ENCODE results near the gene FAM124A. TPM values are rescaled to one million over a fixed set of nuclear protein-coding genes. Genes with fewer than 3 reads are reported as not detected.

Gene FAM124A
- total and polyA plus RNA-seq, 2 of the 8 experiments (the other 6 are each of a cell fraction or from before 2014, with no cell fraction given) = 40.7 to 49.9 TPM

DNA sequence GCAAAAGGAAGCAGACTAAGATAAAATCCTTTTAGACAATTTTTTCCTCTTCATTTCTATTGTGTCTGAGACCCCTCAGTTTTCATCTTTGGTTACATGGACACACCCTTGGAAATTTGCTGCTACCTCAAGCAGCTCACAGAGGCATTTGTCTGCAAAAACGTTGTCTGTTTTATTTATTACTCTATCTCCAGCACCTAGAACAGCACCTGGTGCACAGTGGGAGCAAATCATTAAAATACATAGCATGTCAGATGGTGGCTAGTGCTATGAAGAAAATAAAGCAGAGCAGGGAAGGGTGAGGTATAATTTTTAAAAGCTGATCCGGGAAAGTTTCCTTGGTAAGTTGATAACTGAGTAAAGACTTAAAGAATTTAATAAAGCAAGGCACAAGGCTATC is 14.3 kb upstream of the FAM124A start (continued):
- no peak for TF ChIP-seq JUN (IDR thresholded peaks at IDR 0.05; ENCODE audit: low read depth, low read length)
- no peak for TF ChIP-seq TBP (IDR thresholded peaks at IDR 0.05; ENCODE audit: low read depth, low read length)
- TF ChIP-seq PHF8 (conservative IDR thresholded peaks at IDR 0.05; ENCODE audit: low read depth, low read length) = no peak
- no peak for TF ChIP-seq EGR1 (IDR thresholded peaks at IDR 0.05; ENCODE audit: borderline replicate concordance, low read depth, low read length)
- TF ChIP-seq FOSL1 (IDR thresholded peaks at IDR 0.05; ENCODE audit: insufficient read depth, low read depth, low read length) = no peak

All from H1 (cell line).